B cell (primary cell): Measurements from ENCODE around the gene TMEM150C. TPM values are rescaled to one million over a fixed set of nuclear protein-coding genes. Genes with fewer than 3 reads are reported as not detected.

Experiments used
- ATAC-seq: fragments of 200-7000 bp; cut with Tn5 transposase; one replicate; pipeline ENCODE4 v1.10.0; 2021; ENCODE audit warnings: low read depth, mild to moderate bottlenecking, moderate number of reproducible peaks, moderate library complexity
- CTCF ChIA-PET: fragments of 350-600 bp; sonication (Branson Sonifier 250); formaldehyde crosslinking; loops from one replicate; lab custom pipeline; 2021; ENCODE audit warnings: antibody characterized with exemption, inconsistent platforms; lab: Charles Lee
- POLR2A ChIA-PET: fragments of 350-600 bp; sonication (Branson Sonifier 250); formaldehyde crosslinking; loops from one replicate; lab custom pipeline; 2021; ENCODE audit warnings: antibody characterized with exemption; lab: Charles Lee
- DNase-seq: peaks from one replicate; pipeline ENCODE4 v3.0.0; 2013
- H2AFZ ChIP-seq: 2 replicates; pipeline ENCODE4 v1.6.1; 2012; ENCODE audit warnings: mild to moderate bottlenecking, low read depth, low read length; ENCODE audit not compliant: insufficient read depth, poor library complexity, severe bottlenecking
- H3K27ac ChIP-seq, 2 donors: 1 replicate in 1 of 2; 2 replicates in 1 of 2; pipeline ENCODE4 v1.5.1; 2012 to 2013; ENCODE audit warnings: low read length in 2 of 2, mild to moderate bottlenecking in 2 of 2, moderate library complexity in 1 of 2
- H3K27me3 ChIP-seq, 4 experiments: fragments of 200-600 bp in 1 of 4; sonication (generic) in 1 of 4; replicated peaks in 1 of 4; 1 replicate in 2 of 4; 2 replicates in 2 of 4; pipeline versions ENCODE4 v1.6.1 to v1.7.0; 2013 to 2016; ENCODE audit warnings: low read length in 3 of 4, mild to moderate bottlenecking in 2 of 4, mixed read lengths in 1 of 4, moderate library complexity in 1 of 4; ENCODE audit not compliant: insufficient read depth in 4 of 4, control insufficient read depth in 3 of 4; ENCODE audit errors: control extremely low read depth in 1 of 4
- H3K36me3 ChIP-seq, 2 experiments: replicated peaks in 1 of 2; 1 replicate in 1 of 2; 2 replicates in 1 of 2; pipeline versions ENCODE4 v1.6.1 to v1.7.1; 2013; ENCODE audit warnings: low read length in 1 of 2; ENCODE audit not compliant: insufficient read depth in 2 of 2, control insufficient read depth in 1 of 2; ENCODE audit errors: control extremely low read depth in 1 of 2, extremely low read depth in 1 of 2
- H3K4me1 ChIP-seq, 2 donors: fragments of 200-600 bp in 1 of 2; sonication (generic) in 1 of 2; 1 replicate in 1 of 2; 2 replicates in 1 of 2; pipeline versions ENCODE4 v1.5.1 to v1.6.1; 2013 to 2017; ENCODE audit warnings: low read length in 2 of 2; ENCODE audit not compliant: control insufficient read depth in 2 of 2, insufficient read depth in 2 of 2
- H3K4me2 ChIP-seq: replicated peaks from 2 replicates; pipeline ENCODE3; 2012; ENCODE audit warnings: mild to moderate bottlenecking, low read depth, low read length; ENCODE audit not compliant: poor library complexity, severe bottlenecking
- H3K4me3 ChIP-seq, 5 experiments: fragments of 200-600 bp in 1 of 5; sonication (generic) in 1 of 5; 1 replicate in 3 of 5; 2 replicates in 2 of 5; pipeline versions ENCODE4 v1.5.1 to v1.7.0; 2011 to 2016; ENCODE audit warnings: low read length in 4 of 5, mild to moderate bottlenecking in 4 of 5, low read depth in 2 of 5, control low read depth in 1 of 5, moderate library complexity in 1 of 5; ENCODE audit not compliant: insufficient read depth in 1 of 5; ENCODE audit errors: control extremely low read depth in 1 of 5, extremely low read depth in 1 of 5
- H3K79me2 ChIP-seq: fragments of 200-600 bp; sonication (generic); one replicate; pipeline ENCODE4 v1.6.0; 2016; ENCODE audit warnings: low read length; ENCODE audit not compliant: control insufficient read depth, insufficient read depth
- H3K9ac ChIP-seq: fragments of 200-600 bp; sonication (generic); 2 replicates; pipeline ENCODE4 v1.6.1; 2017; ENCODE audit warnings: mild to moderate bottlenecking, low read length, moderate library complexity
- H3K9me3 ChIP-seq, 3 donors: one replicate each; pipeline versions ENCODE4 v1.6.1 to v1.7.1; 2013; ENCODE audit warnings: low read length in 2 of 3; ENCODE audit not compliant: control insufficient read depth in 2 of 3, insufficient read depth in 1 of 3; ENCODE audit errors: control extremely low read depth in 1 of 3
- H4K20me1 ChIP-seq: 2 replicates; pipeline ENCODE4 v1.6.0; 2012; ENCODE audit warnings: mild to moderate bottlenecking, low read length; ENCODE audit not compliant: insufficient read depth, control insufficient read depth, poor library complexity, severe bottlenecking
- H3K27ac Mint-ChIP-seq: one replicate; pipeline ENCODE4 v1.8.0; 2021; ENCODE audit warnings: mixed read lengths
- H3K27me3 Mint-ChIP-seq: one replicate; pipeline ENCODE4 v1.8.0; 2021; ENCODE audit warnings: mixed read lengths
- H3K4me1 Mint-ChIP-seq: one replicate; pipeline ENCODE4 v1.8.0; 2021; ENCODE audit warnings: mixed read lengths
- H3K4me3 Mint-ChIP-seq: one replicate; pipeline ENCODE4 v1.8.0; 2021; ENCODE audit warnings: mixed read lengths
- H3K9me3 Mint-ChIP-seq: one replicate; pipeline ENCODE4 v1.8.0; 2022; ENCODE audit warnings: mixed read lengths; ENCODE audit not compliant: insufficient read depth
- CTCF ChIP-seq: fragments of 200-600 bp; IDR thresholded peaks from one replicate; pipeline ENCODE4 v1.8.0; 2022; ENCODE audit warnings: antibody characterized with exemption, mild to moderate bottlenecking
- EZH2 ChIP-seq: IDR thresholded peaks from 2 replicates; pipeline ENCODE4 v1.6.1; 2012; ENCODE audit warnings: borderline replicate concordance, low read depth, mild to moderate bottlenecking, moderate library complexity, low read length; ENCODE audit not compliant: insufficient read depth, poor library complexity, severe bottlenecking
- WGBS: methylation state at CpG from one replicate; pipeline ENCODE4 v1.1.5; 2013; ENCODE audit warnings: missing lambda C conversion rate; ENCODE audit not compliant: insufficient coverage; 5-methylcytosine and 5-hydroxymethylcytosine counted together
- intact Hi-C: fragments of 100-400 bp; cut with micrococcal nuclease; formaldehyde crosslinking; loops from one replicate; pipeline ENCODE4 v1.10.0; 2022
- polyA plus RNA-seq: library from polyadenylated mRNA; depleted of rRNA; stranded (reverse); fragments of >200 nt; gene quantifications from 2 replicates; pipeline ENCODE4 v1.2.3, GENCODE V29; 2012
- total RNA-seq, 2 donors: library from RNA; stranded (reverse); fragments of 120-200 nt in 1 of 2; gene quantifications; 1 replicate in 1 of 2; 2 replicates in 1 of 2; pipeline versions ENCODE4 v1.2.3 to v1.2.4, GENCODE V29; 2013 to 2022

TMEM150C gene
- total and polyA plus RNA-seq, 2 donors (not counting 1 experiment from before 2014, with no cell fraction given) = 0.04 TPM; not detected in 1

GRCh38 chr4:82585690-82586435, 24.1 kb upstream of the TMEM150C start:
- Histone ChIP-seq H3K4me3 (no peak overlapping the region), H4K20me1 (no peaks in the 10 kb centered on the region), H3K9me3 (no peaks in the 10 kb centered on the region), H3K27me3 (peaks cover 0 to 2% (median 0%) of the 10 kb centered on the region in 4 experiments), H3K4me1 (no peaks in the 10 kb centered on the region), H3K79me2 (no peaks in the 10 kb centered on the region), H3K9ac (no peak overlapping the region), H3K36me3 (no peaks in the 10 kb centered on the region), H3K4me2 (no peak overlapping the region), H3K27ac (no peak overlapping the region), H2AFZ (no peak overlapping the region)
- TF ChIP-seq EZH2 (no peak), CTCF (no peak)
- DNase-seq = no peak
- H3K4me3 Mint-ChIP-seq = no peak overlapping the region
- H3K27me3 Mint-ChIP-seq = peaks cover 11% of the 10 kb centered on the region
- H3K4me1 Mint-ChIP-seq = no peaks in the 10 kb centered on the region
- ChIA-PET POLR2A (no interaction called here), CTCF (no interaction called here)
- 93% methylated on average over 6 of the region's 8 CpGs for WGBS
- ATAC-seq = no peak
- no peaks in the 10 kb centered on the region for H3K9me3 Mint-ChIP-seq
- intact Hi-C loops = no loop called here
- H3K27ac Mint-ChIP-seq = no peak overlapping the region

GRCh38 chr4:82584931-82585330, 23.1 kb upstream of the TMEM150C start:
- Histone ChIP-seq H3K4me2 (no peak overlapping the region), H3K27ac (no peak overlapping the region), H3K9me3 (no peaks in the 10 kb centered on the region), H3K4me1 (no peaks in the 10 kb centered on the region), H3K79me2 (no peaks in the 10 kb centered on the region), H2AFZ (no peak overlapping the region), H4K20me1 (no peaks in the 10 kb centered on the region), H3K9ac (no peak overlapping the region), H3K27me3 (peaks cover 0 to 2% (median 0%) of the 10 kb centered on the region in 4 experiments), H3K36me3 (no peaks in the 10 kb centered on the region), H3K4me3 (no peak overlapping the region)
- H3K4me1 Mint-ChIP-seq = no peaks in the 10 kb centered on the region
- WGBS = 62% methylated on average over 2 of the region's 3 CpGs
- TF ChIP-seq EZH2 (no peak), CTCF (no peak)
- POLR2A ChIA-PET = no interaction called here
- no peak overlapping the region for H3K27ac Mint-ChIP-seq
- intact Hi-C loops = no loop called here
- CTCF ChIA-PET = no interaction called here
- no peak for ATAC-seq
- H3K27me3 Mint-ChIP-seq = peaks cover 11% of the 10 kb centered on the region
- no peak overlapping the region for H3K4me3 Mint-ChIP-seq
- no peak for DNase-seq
- no peaks in the 10 kb centered on the region for H3K9me3 Mint-ChIP-seq
